HG03460 (cell line): ENCODE measurements around the gene RBM33.
"Not testable (repeated sequence)": the region's sequence is repeated elsewhere in the genome, so short reads cannot be mapped to it uniquely, and the experiment has no call there.

Source experiments
- ATAC-seq: cut with Tn5 transposase; IDR thresholded peaks from one replicate; pipeline ENCODE4 v1.9.1; 2021; ENCODE audit not compliant: unreplicated experiment

Gene RBM33

GRCh38 chr7:155817515-155817914, 173.1 kb downstream of the RBM33 start:
- not testable (repeated sequence) for ATAC-seq

- ATAC-seq = no peak
Observed at GRCh38 chr7:155818154-155818819, 173.8 kb downstream of the RBM33 start.

GRCh38 chr7:155818820-155819168, 174.3 kb downstream of the RBM33 start:
- no peak for ATAC-seq

- no peak for ATAC-seq
Observed at GRCh38 chr7:155819186-155819585, 174.7 kb downstream of the RBM33 start.

- ATAC-seq = no peak
Observed at GRCh38 chr7:155820246-155820645, 175.8 kb downstream of the RBM33 start.

- no peak for ATAC-seq
Observed at GRCh38 chr7:155820788-155821187, 176.3 kb downstream of the RBM33 start.

- ATAC-seq = no peak
Observed at GRCh38 chr7:155821851-155822250, 177.4 kb downstream of the RBM33 start.

- ATAC-seq = no peak
Observed at GRCh38 chr7:155824227-155824886, 179.9 kb downstream of the RBM33 start.

- no peak for ATAC-seq
Observed at GRCh38 chr7:155825336-155825735, 180.9 kb downstream of the RBM33 start.

GRCh38 chr7:155829796-155830470, 185.5 kb downstream of the RBM33 start:
- no peak for ATAC-seq
